ENCODE data around the gene EGLN2. TPM values are rescaled to one million over a fixed set of nuclear protein-coding genes. Genes with fewer than 3 reads are reported as not detected.

Gene EGLN2
- total and polyA plus RNA-seq, 8 donors: 22.3 to 82.1 (median 27.8) TPM

- 11 to 15% methylated on average over 7 of the region's 7 CpGs for WGBS, 2 donors
- intact Hi-C loops (cut with DNase I): no loop called here
- Histone ChIP-seq H3K9me3 (no peaks in the 10 kb centered on the region), H3K27ac (peak overlapping the region; percentile 22 to 68 (median 38)), H3K4me1 (peaks cover 41 to 62% (median 49%) of the 10 kb centered on the region in 3 donors), H3K4me3 (no peak overlapping the region), H3K36me3 (no peaks in the 10 kb centered on the region), H3K27me3 (no peaks in the 10 kb centered on the region)
- ATAC-seq (peak in 3 of 4 donors; percentile 14 to 21 (median 17)), DNase-seq (no peak), FAIRE-seq (no peak)
- no peak for TF ChIP-seq CTCF (IDR thresholded peaks at IDR 0.05)
Measured at GRCh38 chr19:40804783-40805242, 5.8 kb downstream of the EGLN2 start.

- H3K9me3 ChIP-seq: no peaks in the 10 kb centered on the region
- H3K27ac ChIP-seq: peak overlapping the region in 3 of 4 donors; percentile 22 to 68 (median 53)
- peak in 3 of 6 donors; percentile 53 to 67 (median 64) for DNase-seq
- no peak for TF ChIP-seq CTCF (IDR thresholded peaks at IDR 0.05)
- no peaks in the 10 kb centered on the region for H3K27me3 ChIP-seq
- H3K4me3 ChIP-seq: no peak overlapping the region
- intact Hi-C loops (cut with DNase I): no loop called here
- H3K4me1 ChIP-seq: peaks cover 39 to 58% (median 49%) of the 10 kb centered on the region in 3 donors
- no peaks in the 10 kb centered on the region for H3K36me3 ChIP-seq
- 55 to 63% methylated on average over 2 of the region's 2 CpGs for WGBS, 2 donors
- FAIRE-seq: no peak
- ATAC-seq: peak; percentile 12 to 55 (median 40)
Measured at GRCh38 chr19:40805258-40805868, 6.4 kb downstream of the EGLN2 start.

GRCh38 chr19:40806423-40807146, 7.6 kb downstream of the EGLN2 start:
- H3K36me3 ChIP-seq: no peaks in the 10 kb centered on the region
- ATAC-seq (peak in 2 of 4 donors; percentile 30 to 53), FAIRE-seq (no peak), DNase-seq (peak in 4 of 6 donors; percentile 41 to 72 (median 59))
- peak overlapping the region in 2 of 4 donors; percentile 53 to 68 for H3K27ac ChIP-seq
- intact Hi-C loops (cut with DNase I): no loop called here
- no peaks in the 10 kb centered on the region for H3K9me3 ChIP-seq
- H3K4me1 ChIP-seq: peaks cover 31 to 46% (median 41%) of the 10 kb centered on the region in 3 donors
- 59 to 64% methylated on average over 26 of the region's 26 CpGs for WGBS, 2 donors
- H3K4me3 ChIP-seq: no peak overlapping the region
- peak in 3 of 4 donors; percentile 26 to 51 (median 27) for TF ChIP-seq CTCF (IDR thresholded peaks at IDR 0.05)
- no peaks in the 10 kb centered on the region for H3K27me3 ChIP-seq

- intact Hi-C loops (cut with DNase I): no loop called here
- Histone ChIP-seq H3K4me1 (peaks cover 26 to 38% (median 35%) of the 10 kb centered on the region in 3 donors), H3K9me3 (no peaks in the 10 kb centered on the region), H3K27me3 (no peaks in the 10 kb centered on the region), H3K27ac (no peak overlapping the region), H3K4me3 (no peak overlapping the region), H3K36me3 (no peaks in the 10 kb centered on the region)
- WGBS, 2 donors: 75 to 77% methylated on average over 18 of the region's 18 CpGs
- no peak for FAIRE-seq
- no peak for ATAC-seq
- peak in 1 of 6 donors; percentile 72 for DNase-seq
- TF ChIP-seq CTCF (IDR thresholded peaks at IDR 0.05): no peak
Measured at GRCh38 chr19:40807147-40808020, 8.4 kb downstream of the EGLN2 start.
